Measurements from ENCODE around the gene C1QC.

DNA sequence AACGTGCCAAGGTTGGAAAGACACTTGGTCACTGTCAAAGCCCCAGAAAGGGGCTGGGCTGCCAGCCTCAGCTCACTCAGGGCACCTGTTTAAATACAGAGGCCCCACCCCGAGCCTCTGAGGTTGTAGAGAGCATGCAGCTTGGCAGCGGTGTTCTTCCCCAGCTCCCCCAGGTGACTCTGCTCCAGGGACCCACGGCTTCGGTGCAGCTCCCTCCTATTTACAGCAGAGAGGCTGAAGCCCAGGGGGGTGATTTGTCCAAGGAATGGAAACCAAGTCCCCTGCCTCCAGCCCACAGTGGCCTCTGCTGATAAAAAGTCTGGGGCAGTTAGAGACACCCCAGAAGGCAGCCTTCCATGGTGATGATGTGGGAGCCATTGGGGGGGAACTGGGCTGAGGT is 16.1 kb upstream of the C1QC start:
- TF ChIP-seq GATA2 (IDR thresholded peaks at IDR 0.05; ENCODE audit: low read depth, low read length) (no peak), GATA3 (IDR thresholded peaks at IDR 0.05; ENCODE audit: low read depth, low read length) (no peak)

Data from SH-SY5Y (cell line).